HCT116 (cell line): Measurements from ENCODE around the gene USO1. TPM values are rescaled to one million over a fixed set of nuclear protein-coding genes. Genes with fewer than 3 reads are reported as not detected.
A peak's percentile ranks its signal among the peaks of the same experiment; 100 is the strongest.

Experiments used
- ATAC-seq: fragments of 200-7000 bp; cut with Tn5 transposase; 2 replicates; pipeline ENCODE4 v1.9.1; 2020; ENCODE audit warnings: mild to moderate bottlenecking, moderate library complexity
- BruUV-seq: library from RNA; stranded (reverse); fragments of 400-500 nt; replicated peaks from 2 replicates; lab custom pipeline; 2021; lab: Mats Ljungman, UMichigan
- CTCF ChIA-PET: fragments of 300-600 bp; sonication (Branson Sonifier 250); formaldehyde crosslinking; loops from one replicate; lab custom pipeline; 2021; ENCODE audit warnings: antibody characterized with exemption; lab: Charles Lee
- POLR2A ChIA-PET: fragments of 300-600, 350-600 bp; sonication (Branson Sonifier 250); formaldehyde crosslinking; loops from one replicate; lab custom pipeline; 2021; ENCODE audit warnings: antibody characterized with exemption; lab: Charles Lee
- RAD21 ChIA-PET, 2 experiments: fragments of 300-600 bp; sonication (Branson Sonifier 250); formaldehyde crosslinking; loops; one replicate each; lab custom pipeline; 2023; ENCODE audit warnings: low total read pairs in 2 of 2; ENCODE audit not compliant: uncharacterized antibody in 2 of 2, unreplicated experiment in 2 of 2, low non-redundant PET in 1 of 2; lab: Charles Lee
- DNase-seq: peaks from one replicate; pipeline ENCODE4 v3.0.0-alpha.2; 2010; ENCODE audit warnings: low read depth, low spot score
- H2AFZ ChIP-seq: fragments of 200-600 bp; shearing (Covaris generic), sonication (generic); 2 replicates; pipeline ENCODE4 v1.6.1; 2017; ENCODE audit warnings: low read depth, mixed run types, mixed read lengths, antibody characterized with exemption, low read length; ENCODE audit not compliant: poor library complexity, severe bottlenecking
- H3K27ac ChIP-seq: 2 replicates; pipeline ENCODE4 v1.5.1; 2012; ENCODE audit warnings: low read depth, low read length
- H3K27me3 ChIP-seq: fragments of 200-600 bp; sonication (generic); 2 replicates; pipeline ENCODE4 v1.6.1; 2016; ENCODE audit warnings: mixed run types, low read length, mixed read lengths; ENCODE audit not compliant: insufficient read depth
- H3K36me3 ChIP-seq, 2 experiments: fragments of 200-500 bp in 1 of 2; fragments of 200-600 bp in 1 of 2; sonication (Bioruptor generic) in 1 of 2; sonication (generic) in 1 of 2; 2 replicates each; pipeline versions ENCODE4 v1.5.1 to v1.6.1; 2014 to 2016; ENCODE audit warnings: low read length in 2 of 2, inconsistent platforms in 1 of 2, mixed read lengths in 1 of 2, mixed run types in 1 of 2; ENCODE audit not compliant: insufficient read depth in 2 of 2, control insufficient read depth in 1 of 2
- H3K4me1 ChIP-seq, 2 experiments: fragments of 200-600 bp in 1 of 2; sonication (generic) in 1 of 2; 2 replicates each; pipeline versions ENCODE4 v1.5.1 to v1.6.1; 2012 to 2017; ENCODE audit warnings: low read length in 2 of 2, inconsistent platforms in 1 of 2, mild to moderate bottlenecking in 1 of 2, mixed read lengths in 1 of 2, mixed run types in 1 of 2, moderate library complexity in 1 of 2; ENCODE audit not compliant: insufficient read depth in 2 of 2, control insufficient read depth in 1 of 2
- H3K4me2 ChIP-seq: fragments of 200-600 bp; sonication (generic); 2 replicates; pipeline ENCODE4 v1.6.1; 2017; ENCODE audit warnings: mixed run types, low read length, mixed read lengths
- H3K4me3 ChIP-seq, 2 experiments: fragments of 200-600 bp in 1 of 2; sonication (generic) in 1 of 2; replicated peaks in 1 of 2; 2 replicates each; pipeline ENCODE4 v1.5.1; 2011 to 2016; ENCODE audit warnings: low read length in 2 of 2, control low read depth in 1 of 2, low read depth in 1 of 2, mild to moderate bottlenecking in 1 of 2, mixed read lengths in 1 of 2, mixed run types in 1 of 2
- H3K79me2 ChIP-seq: fragments of 200-600 bp; sonication (generic); 2 replicates; pipeline ENCODE4 v1.6.1; 2017; ENCODE audit warnings: mild to moderate bottlenecking, mixed run types, low read length, moderate library complexity, mixed read lengths; ENCODE audit not compliant: insufficient read depth
- H3K9ac ChIP-seq: fragments of 200-600 bp; sonication (generic); 2 replicates; pipeline ENCODE4 v1.6.1; 2016; ENCODE audit warnings: low read length, mixed read lengths
- H3K9me2 ChIP-seq: fragments of 200-600 bp; sonication (generic), shearing (Covaris generic); 2 replicates; pipeline ENCODE4 v1.6.1; 2017; ENCODE audit warnings: mixed run types, mild to moderate bottlenecking, moderate library complexity; ENCODE audit not compliant: insufficient read depth
- H3K9me3 ChIP-seq, 2 experiments: fragments of 200-500 bp in 1 of 2; fragments of 200-600 bp in 1 of 2; sonication (Bioruptor generic) in 1 of 2; sonication (generic) in 1 of 2; 2 replicates each; pipeline ENCODE4 v1.6.1; 2014 to 2017; ENCODE audit warnings: low read length in 2 of 2, mixed read lengths in 2 of 2, inconsistent platforms in 1 of 2, low read depth in 1 of 2, mild to moderate bottlenecking in 1 of 2, mixed run types in 1 of 2, moderate library complexity in 1 of 2; ENCODE audit not compliant: control insufficient read depth in 1 of 2, insufficient read depth in 1 of 2
- H4K20me1 ChIP-seq: fragments of 200-600 bp; sonication (generic), shearing (Covaris generic); 2 replicates; pipeline ENCODE4 v1.6.1; 2017; ENCODE audit warnings: mixed run types, mild to moderate bottlenecking, moderate library complexity; ENCODE audit not compliant: insufficient read depth
- CBX3 ChIP-seq: IDR thresholded peaks from 2 replicates; pipeline ENCODE4 v1.6.1; 2012; ENCODE audit warnings: low read depth
- CEBPB ChIP-seq: IDR thresholded peaks from 2 replicates; pipeline ENCODE4 v1.6.1; 2012; ENCODE audit warnings: low read depth
- EZH2 ChIP-seq: fragments of 200-600 bp; sonication (generic); IDR thresholded peaks from 2 replicates; pipeline ENCODE4 v1.6.1; 2017; ENCODE audit warnings: antibody characterized with exemption, mixed run types
- MAX ChIP-seq: IDR thresholded peaks from 2 replicates; pipeline ENCODE4 v1.6.1; 2012
- POLR2A ChIP-seq: IDR thresholded peaks from 2 replicates; pipeline ENCODE4 v1.7.0; 2011; ENCODE audit warnings: borderline replicate concordance; ENCODE audit not compliant: insufficient read depth, insufficient read length; ENCODE audit errors: extremely low read depth
- POLR2AphosphoS5 ChIP-seq: IDR thresholded peaks from 2 replicates; pipeline ENCODE4 v1.6.1; 2011; ENCODE audit warnings: mild to moderate bottlenecking, low read depth, low read length, moderate library complexity
- SIN3A ChIP-seq: IDR thresholded peaks from 2 replicates; pipeline ENCODE4 v1.6.1; 2012; ENCODE audit warnings: low read depth
- SP1 ChIP-seq: IDR thresholded peaks from 2 replicates; pipeline ENCODE4 v1.6.1; 2012; ENCODE audit warnings: low read depth
- SRF ChIP-seq: IDR thresholded peaks from 2 replicates; pipeline ENCODE4 v1.6.1; 2012; ENCODE audit warnings: low read depth
- ZBTB33 ChIP-seq: IDR thresholded peaks from 2 replicates; pipeline ENCODE4 v1.6.1; 2011; ENCODE audit warnings: mild to moderate bottlenecking, low read length, moderate library complexity; ENCODE audit not compliant: insufficient replicate concordance; ENCODE audit errors: extremely low read depth
- ZNF274 ChIP-seq: fragments of 200-500 bp; sonication (Bioruptor generic); IDR thresholded peaks from 2 replicates; pipeline ENCODE4 v1.6.1; 2014; ENCODE audit warnings: mild to moderate bottlenecking, low read depth, low read length, inconsistent platforms
- intact Hi-C: fragments of 100-400 bp; cut with micrococcal nuclease; formaldehyde crosslinking; loops from 2 replicates; pipeline ENCODE4 v1.10.0; 2022
- total RNA-seq: library from RNA; stranded (reverse); gene quantifications from one replicate; pipeline ENCODE4 v1.2.1, GENCODE V29; 2021; ENCODE audit not compliant: unreplicated experiment

USO1 gene
- total RNA-seq, 1 experiment from 2014 or later, result 72.7 TPM

- Histone ChIP-seq H4K20me1 (no peaks in the 10 kb centered on the region), H2AFZ (peak overlapping the region; percentile 94), H3K36me3 (no peaks in the 10 kb centered on the region), H3K9me3 (no peaks in the 10 kb centered on the region), H3K4me1 (peaks cover 0 to 21% of the 10 kb centered on the region in 2 experiments; a peak in 2 of 4 replicates), H3K4me2 (peak overlapping the region; percentile 63; the same call in 1 of the 2 replicates), H3K79me2 (no peaks in the 10 kb centered on the region), H3K27me3 (no peaks in the 10 kb centered on the region), H3K27ac (no peak overlapping the region), H3K9ac (no peak overlapping the region), H3K4me3 (no peak overlapping the region), H3K9me2 (no peaks in the 10 kb centered on the region)
- ChIA-PET CTCF (interaction anchor here (1.0 to 1.6 kb wide), 3 partner anchors 10 to 194 kb away, joined by 3 to 7 read pairs (median 4); no protein-coding TSS in a partner anchor), RAD21 (no interaction called here), POLR2A (no interaction called here)
- no TSS peak for BruUV-seq
- DNase-seq, result no peak
- no peak for ATAC-seq
- TF ChIP-seq CEBPB (no peak), CBX3 (no peak), EZH2 (no peak), SIN3A (no peak), POLR2AphosphoS5 (no peak), MAX (no peak), ZBTB33 (no peak), ZNF274 (no peak), SRF (no peak), SP1 (no peak), POLR2A (no peak)
- intact Hi-C loops, result loop anchor here (10.0 kb wide), 1 partner anchor 194 kb away; no protein-coding TSS in a partner anchor
Observed at GRCh38 chr4:75848891-75849290, 124.5 kb downstream of the USO1 start.
